Measurements from ENCODE around the gene USP26.
"Not testable (repeated sequence)": the region's sequence is repeated elsewhere in the genome, so short reads cannot be mapped to it uniquely, and the experiment has no call there.

GRCh38 chrX:133044145-133044786 lies 52.6 kb downstream of the USP26 start:
- not testable (repeated sequence) for TF ChIP-seq CTCF, POLR2A (IDR thresholded peaks at IDR 0.05)
